Esophagus squamous epithelium (tissue), 4 donors: ENCODE results near the gene CCDC192.

Experiments used
- POLR2A ChIP-seq, 4 donors: fragments of 450-650 bp; IDR thresholded peaks; one replicate each; pipeline ENCODE4 v1.6.1; 2017; ENCODE audit warnings: antibody characterized with exemption in 4 of 4, mild to moderate bottlenecking in 4 of 4, moderate library complexity in 3 of 4
- TF ChIP-seq, protein P1 (sequence below), 6 experiments: fragments of 450-650 bp in 4 of 6; fragments of 200-600 bp in 2 of 6; sonication (generic) in 2 of 6; IDR thresholded peaks; one replicate each; pipeline ENCODE4 v1.5.1; 2016 to 2019; ENCODE audit warnings: antibody characterized with exemption in 6 of 6, mild to moderate bottlenecking in 4 of 6, moderate library complexity in 4 of 6

DNA sequence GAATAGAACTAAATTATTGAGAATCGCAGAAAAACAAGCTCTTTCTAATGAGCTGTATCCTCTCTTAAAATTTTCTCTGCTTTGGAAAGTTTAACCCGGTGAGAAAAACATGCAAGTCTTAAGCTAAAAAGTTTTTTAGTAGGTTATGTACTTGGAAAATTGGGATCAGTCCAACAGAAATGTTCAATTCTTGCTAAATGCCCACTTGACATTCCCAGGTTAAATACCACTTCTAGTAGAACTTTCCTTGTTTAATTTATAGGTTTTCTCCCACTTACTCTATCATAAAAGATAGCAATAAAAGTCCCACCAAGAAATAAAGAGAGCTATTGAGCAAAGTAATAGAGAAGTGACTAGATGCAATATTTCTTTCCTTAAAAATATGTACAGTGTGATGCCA is 157.1 kb downstream of the CCDC192 start:
- TF ChIP-seq, protein P1, sequence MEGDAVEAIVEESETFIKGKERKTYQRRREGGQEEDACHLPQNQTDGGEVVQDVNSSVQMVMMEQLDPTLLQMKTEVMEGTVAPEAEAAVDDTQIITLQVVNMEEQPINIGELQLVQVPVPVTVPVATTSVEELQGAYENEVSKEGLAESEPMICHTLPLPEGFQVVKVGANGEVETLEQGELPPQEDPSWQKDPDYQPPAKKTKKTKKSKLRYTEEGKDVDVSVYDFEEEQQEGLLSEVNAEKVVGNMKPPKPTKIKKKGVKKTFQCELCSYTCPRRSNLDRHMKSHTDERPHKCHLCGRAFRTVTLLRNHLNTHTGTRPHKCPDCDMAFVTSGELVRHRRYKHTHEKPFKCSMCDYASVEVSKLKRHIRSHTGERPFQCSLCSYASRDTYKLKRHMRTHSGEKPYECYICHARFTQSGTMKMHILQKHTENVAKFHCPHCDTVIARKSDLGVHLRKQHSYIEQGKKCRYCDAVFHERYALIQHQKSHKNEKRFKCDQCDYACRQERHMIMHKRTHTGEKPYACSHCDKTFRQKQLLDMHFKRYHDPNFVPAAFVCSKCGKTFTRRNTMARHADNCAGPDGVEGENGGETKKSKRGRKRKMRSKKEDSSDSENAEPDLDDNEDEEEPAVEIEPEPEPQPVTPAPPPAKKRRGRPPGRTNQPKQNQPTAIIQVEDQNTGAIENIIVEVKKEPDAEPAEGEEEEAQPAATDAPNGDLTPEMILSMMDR (IDR thresholded peaks at IDR 0.05): no peak
- TF ChIP-seq POLR2A (IDR thresholded peaks at IDR 0.05): no peak
